ENCODE data around the gene DCBLD2.
"Not testable (repeated sequence)": the region's sequence is repeated elsewhere in the genome, so short reads cannot be mapped to it uniquely, and the experiment has no call there.

Gene DCBLD2

DNA sequence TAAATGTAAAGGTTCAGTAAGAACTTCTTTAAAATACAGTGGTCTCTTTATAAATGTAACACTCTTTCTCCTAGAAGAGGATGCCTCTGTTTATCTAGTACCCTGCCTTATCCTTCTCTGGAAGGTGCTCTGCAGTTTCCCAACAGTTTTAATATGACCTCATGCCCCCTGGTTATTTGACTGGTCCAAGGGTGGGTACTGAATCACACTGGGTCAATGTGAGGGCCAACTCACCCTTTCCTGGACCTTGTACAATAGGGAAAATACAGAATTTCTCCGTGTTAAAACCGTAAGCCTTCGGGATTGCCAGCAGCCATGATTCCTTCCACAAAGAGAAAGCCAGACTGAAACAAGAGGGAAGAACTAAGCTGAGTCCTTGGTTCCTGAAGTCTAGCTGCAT, 9.2 kb downstream of the DCBLD2 start:
- DNase-seq (ENCODE audit: low spot score): no peak

- DNase-seq (ENCODE audit: low spot score): no peak
Observed at GRCh38 chr3:98890965-98891910, 10.3 kb downstream of the DCBLD2 start.

DNA sequence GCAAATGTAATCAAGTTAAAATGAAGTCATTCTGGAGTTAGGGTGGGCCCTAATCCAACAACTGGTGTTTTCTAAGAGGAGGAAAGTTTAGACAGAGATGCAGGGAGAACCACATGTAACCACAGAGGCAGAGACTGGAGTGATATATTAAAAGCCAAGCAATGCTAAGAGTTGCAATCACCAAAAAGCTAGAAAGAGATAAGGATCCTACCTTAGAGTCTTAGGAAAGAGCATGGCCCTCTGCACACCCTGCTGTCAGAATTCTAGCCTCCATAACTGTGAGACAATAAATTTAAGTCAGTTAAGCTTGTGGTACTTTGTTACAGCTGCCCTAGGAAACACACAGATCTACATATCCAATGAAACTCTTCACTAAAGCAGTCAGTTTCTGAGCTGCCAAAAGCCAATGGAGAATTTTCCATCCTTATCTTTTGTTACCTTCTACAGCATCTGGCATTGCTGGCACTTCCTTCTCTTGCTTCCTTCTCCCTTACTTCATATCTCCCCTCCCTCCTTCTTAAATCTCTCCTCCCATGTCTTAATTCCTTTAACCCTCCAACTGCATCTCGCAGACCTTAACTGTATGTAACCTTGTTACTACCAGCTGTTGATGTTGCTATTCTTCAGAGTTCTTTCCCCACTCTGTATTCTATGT, 11.2 kb downstream of the DCBLD2 start:
- DNase-seq (ENCODE audit: low spot score): no peak

GRCh38 chr3:98887684-98888083, 13.8 kb downstream of the DCBLD2 start:
- no peak for DNase-seq (ENCODE audit: low spot score)

DNA sequence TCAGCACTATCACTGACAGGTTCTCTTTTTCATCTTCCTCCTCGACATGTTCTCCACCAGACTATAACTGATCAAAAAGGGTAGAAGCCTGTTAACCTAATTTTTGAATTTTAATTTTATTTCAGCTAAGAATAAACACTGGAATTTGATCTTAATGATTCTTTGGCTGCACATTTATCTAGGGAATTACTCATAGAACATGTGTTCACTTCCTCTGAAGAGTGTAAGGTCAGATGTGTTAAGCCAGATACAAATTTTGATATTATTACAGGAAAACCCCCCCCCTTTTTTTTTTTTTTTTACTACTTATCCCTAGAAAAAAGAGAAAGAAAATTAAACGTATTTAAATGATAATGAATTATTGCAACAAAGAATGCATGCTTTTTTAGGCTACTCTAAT, 15.0 kb downstream of the DCBLD2 start:
- DNase-seq (ENCODE audit: low spot score): no peak

DNA sequence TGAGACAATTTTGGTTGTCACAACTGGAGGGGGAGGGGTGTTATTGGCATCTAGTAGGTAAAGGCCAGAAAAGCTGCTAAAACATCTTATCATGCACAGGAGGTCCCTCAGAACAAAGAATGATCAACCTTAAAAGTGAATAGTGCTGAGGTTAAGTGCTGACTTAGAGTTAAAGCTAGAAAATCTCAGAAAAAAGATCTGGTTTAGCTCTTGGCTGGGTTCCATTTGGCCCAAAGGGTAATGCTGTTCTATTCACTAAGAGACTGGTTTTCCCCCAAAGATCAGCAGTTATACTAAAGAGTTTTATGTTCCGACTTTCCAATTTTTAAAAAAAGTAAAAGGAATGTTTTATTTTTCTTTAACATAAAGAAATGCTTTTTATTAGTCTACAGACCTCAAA, 15.6 kb downstream of the DCBLD2 start:
- no peak for DNase-seq (ENCODE audit: low spot score)

GRCh38 chr3:98884675-98885371, 16.7 kb downstream of the DCBLD2 start:
- DNase-seq (ENCODE audit: low spot score): no peak

DNA sequence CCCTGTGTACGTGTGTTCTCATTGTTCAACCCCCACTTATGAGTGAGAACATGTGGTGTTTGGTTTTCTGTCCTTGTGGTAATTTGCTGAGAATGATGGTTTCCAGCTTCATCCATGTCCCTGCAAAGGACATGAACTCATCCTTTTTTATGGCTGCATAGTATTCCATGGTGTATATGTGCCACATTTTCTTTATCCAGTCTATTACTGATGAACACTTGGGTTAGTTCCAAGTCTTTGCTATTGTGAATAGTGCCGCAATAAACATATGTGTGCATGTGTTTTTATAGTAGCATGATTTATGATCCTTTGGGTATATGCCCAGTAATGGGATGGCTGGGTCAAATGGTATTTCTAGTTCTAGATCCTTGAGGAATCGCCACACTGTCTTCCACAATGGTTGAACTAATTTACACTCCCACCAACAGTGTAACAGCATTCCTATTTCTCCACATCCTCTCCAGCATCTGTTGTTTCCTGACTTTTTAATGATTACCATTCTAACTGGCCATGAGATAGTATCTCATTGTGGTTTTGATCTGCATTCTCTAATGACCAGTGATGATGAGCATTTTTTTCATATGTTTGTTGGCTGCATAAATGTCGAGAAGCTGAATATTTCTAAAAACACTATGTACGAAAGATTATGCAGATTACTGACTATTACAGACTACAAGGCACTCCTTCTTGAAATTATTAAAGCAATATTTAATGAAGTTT, 18.7 kb downstream of the DCBLD2 start:
- not testable (repeated sequence) for DNase-seq (ENCODE audit: low spot score)

DNA sequence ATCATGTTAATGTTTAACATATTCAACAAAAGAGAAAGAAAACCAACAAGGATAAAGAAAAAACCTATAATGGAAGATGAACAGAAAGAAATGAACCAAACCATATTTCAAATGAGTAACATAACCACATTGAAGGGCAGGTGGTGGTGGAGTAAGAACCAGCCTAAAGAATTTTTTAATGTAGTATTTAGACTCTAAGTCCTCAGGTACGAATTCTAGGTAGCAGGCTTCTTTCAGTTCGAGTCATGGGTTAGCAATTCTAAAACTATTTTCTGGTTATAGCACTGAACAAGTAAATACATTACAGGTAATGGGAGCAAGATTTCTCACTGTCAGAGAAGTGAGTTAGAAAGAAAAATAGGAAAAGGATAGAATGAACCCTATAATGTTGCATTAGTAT, 24.4 kb downstream of the DCBLD2 start:
- no peak for DNase-seq (ENCODE audit: low spot score)

DNA sequence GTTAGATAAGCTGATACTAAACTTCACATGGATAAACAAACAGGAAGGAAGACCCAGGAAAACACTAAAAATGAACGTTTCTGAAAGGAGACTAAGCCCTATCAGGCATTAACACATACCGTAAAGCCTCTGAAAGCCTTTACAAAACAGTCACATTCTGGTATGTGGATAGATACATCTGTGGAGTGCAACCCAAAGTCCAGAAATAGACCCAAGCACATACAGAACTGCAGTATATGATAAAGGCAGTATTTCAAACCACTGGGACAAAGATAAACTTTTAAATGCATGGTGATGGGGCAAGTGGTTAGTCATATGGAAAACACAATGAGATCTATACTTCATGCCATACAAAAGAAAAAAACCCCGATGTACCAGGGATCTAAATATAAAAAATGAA, 26.0 kb downstream of the DCBLD2 start:
- DNase-seq (ENCODE audit: low spot score): no peak

- DNase-seq (ENCODE audit: low spot score): no peak
Observed at GRCh38 chr3:98874602-98875249, 26.8 kb downstream of the DCBLD2 start.

DNA sequence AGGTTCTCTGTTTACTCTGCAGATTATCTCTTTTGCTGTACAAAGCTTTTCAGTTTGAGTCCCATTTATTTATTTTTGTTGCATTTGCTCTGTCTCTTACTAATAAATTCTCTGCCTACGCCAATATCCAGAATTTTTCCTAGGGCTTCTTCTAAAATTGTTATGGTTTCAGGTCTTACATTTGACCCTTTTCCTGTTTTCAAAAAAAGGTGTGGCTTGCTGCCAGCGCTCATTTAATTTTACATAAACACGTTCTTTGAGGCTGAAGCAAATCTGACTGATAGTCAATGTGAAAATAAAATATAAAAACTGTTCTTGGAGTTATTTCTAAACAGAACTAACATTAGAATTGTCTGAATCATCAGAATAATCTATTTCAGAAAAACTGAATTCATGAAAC, 32.1 kb downstream of the DCBLD2 start:
- no peak for DNase-seq (ENCODE audit: low spot score)

DNA sequence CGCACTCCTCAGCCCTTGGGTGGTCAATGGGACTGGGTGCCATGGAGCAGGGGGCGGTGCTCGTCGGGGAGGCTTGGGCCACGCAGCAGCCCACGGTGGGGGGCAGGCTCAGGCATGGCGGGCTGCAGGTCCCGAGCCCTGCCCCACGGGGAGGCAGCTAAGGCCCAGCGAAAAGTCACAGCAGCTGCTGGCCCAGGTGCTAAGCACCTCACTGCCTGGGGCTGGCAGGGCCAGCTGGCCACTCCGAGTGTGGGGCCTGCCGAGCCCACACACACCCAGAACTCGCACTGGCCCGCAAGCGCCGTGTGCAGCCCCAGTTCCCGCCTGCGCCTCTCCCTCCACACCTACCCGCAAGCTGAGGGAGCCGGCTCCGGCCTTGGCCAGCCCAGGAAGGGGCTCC, 43.5 kb downstream of the DCBLD2 start:
- not testable (repeated sequence) for DNase-seq (ENCODE audit: low spot score)

GRCh38 chr3:98857258-98857657, 44.2 kb downstream of the DCBLD2 start:
- not testable (repeated sequence) for DNase-seq (ENCODE audit: low spot score)

DNA sequence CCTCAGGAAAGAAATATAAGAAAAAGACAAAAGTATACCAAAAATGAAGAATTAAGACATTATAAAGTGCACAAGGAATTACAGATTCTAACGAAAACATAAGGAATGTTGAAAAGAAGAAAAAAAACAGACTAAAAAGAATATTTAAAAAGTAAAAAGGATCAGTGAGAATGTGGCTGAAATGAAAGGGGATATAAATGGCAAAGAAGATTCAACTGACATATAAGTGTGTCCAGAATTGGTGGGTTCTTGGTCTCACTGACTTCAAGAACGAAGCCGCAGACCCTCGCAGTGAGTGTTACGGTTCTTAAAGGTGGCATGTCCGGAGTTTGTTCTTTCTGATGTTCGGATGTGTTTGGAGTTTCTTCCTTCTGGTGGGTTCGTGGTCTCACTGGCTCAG, 44.8 kb downstream of the DCBLD2 start:
- DNase-seq (ENCODE audit: low spot score): no peak

GRCh38 chr3:98855806-98856400, 45.6 kb downstream of the DCBLD2 start:
- DNase-seq (ENCODE audit: low spot score): peak; percentile 75

DNA sequence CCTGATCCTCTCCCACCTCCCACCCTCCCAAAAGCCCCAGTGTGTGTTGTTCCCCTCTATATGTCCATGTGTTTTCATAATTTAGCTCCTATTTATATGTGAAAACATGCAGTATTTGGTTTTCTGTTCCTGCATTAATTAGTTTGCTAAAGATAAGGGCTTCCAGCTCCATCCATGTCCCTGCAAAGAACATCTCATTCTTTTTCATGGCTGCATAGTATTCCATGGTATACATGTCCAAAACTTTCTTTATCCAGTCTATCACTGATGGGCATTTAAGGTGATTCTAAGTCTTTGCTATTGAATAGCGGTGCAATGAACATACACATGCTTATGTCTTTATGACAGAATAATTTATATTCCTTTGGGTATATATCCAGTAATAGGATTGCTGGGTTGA, 53.4 kb downstream of the DCBLD2 start:
- no peak for DNase-seq (ENCODE audit: low spot score)

DNA sequence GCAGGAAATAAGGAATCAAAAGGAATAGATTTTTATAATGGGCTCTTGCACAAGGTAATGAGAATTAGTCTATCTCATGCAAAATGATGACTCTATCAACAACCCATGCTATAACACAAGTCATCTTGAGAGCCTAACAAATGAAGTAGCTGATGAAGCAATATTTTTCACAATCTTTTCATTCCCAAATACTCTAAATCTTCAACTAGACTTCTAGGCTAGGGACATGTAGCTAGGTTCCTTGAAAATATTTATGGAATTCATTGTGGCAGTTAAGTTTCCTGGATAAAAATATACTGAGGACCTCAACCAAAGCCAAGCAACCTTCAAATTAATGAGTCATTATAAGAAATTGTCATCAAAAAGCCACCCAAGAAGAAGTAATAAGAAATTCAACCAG, 55.4 kb downstream of the DCBLD2 start:
- DNase-seq (ENCODE audit: low spot score): peak; percentile 26

DNA sequence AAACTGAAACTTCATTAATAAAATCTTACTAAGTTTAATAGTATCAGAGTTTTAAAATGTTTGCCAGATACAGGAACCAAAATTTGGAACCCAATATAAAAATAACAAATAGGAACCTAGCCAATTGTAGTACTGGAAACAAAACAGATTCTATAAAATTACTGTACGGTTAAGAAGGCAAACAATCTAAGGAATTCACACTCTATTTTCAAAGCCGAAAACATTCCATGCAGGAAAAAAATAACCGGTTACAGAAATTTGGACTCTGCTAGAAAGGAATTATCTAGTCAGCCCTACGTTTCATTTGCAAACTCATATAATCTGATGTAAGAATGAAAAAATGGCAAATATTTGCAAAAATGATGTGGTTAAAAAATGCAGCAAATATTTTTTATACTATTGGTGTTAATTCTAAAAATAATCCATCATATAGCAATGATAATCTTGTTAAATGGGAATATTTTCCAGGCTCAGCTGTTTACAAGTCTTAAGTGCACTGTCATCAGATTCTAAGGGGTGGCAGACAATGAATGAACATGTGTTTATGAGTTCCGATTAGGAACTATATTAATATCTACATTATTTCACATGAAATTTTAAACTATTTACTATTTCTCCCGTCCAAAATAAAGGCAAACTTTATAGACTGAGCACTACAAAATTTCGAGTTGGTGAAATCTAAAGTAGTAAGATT, 58.1 kb downstream of the DCBLD2 start:
- no peak for DNase-seq (ENCODE audit: low spot score)

DNA sequence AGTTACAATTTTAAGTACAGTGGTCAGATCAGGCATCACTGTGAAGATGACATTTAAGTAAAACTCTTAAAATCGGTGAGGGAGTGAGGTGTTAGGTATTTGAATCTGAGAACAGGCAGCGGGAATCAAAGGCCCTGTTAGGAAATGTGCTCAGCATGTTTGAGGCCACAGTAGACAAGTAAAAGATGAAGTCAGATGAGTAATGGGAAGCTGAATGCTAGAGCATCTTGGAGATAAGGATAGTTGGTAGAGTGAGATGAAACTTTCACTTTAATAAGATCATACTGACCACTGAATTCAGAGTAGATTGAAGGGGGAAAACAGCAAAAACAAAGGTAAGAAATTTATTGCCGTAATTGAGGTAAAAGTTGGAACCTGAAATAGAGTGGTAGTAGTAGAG, 61.6 kb downstream of the DCBLD2 start:
- DNase-seq (ENCODE audit: low spot score): no peak

GRCh38 chr3:98831060-98831459, 70.4 kb downstream of the DCBLD2 start:
- DNase-seq (ENCODE audit: low spot score): not testable (repeated sequence)

Data from AG08396 (cell line).